IMR-90 (cell line): Measurements from ENCODE around the gene NATD1. TPM values are rescaled to one million over a fixed set of nuclear protein-coding genes. Genes with fewer than 3 reads are reported as not detected.

Experiments used
- ATAC-seq: fragments of 200-7000 bp; cut with Tn5 transposase; 2 replicates; pipeline ENCODE4 v1.9.1; 2020; ENCODE audit warnings: low read depth, mild to moderate bottlenecking, moderate library complexity
- BruUV-seq: library from RNA; stranded (reverse); fragments of 400-500 nt; replicated peaks from 2 replicates; lab custom pipeline; 2021; lab: Mats Ljungman, UMichigan
- CTCF ChIA-PET: fragments of 300-600 bp; formaldehyde crosslinking; extraction: SDS; loops from one replicate; lab custom pipeline; 2021; ENCODE audit warnings: antibody characterized with exemption; lab: Yijun Ruan, JAX
- POLR2A ChIA-PET: fragments of 300-600 bp; sonication (Branson Sonifier 250); formaldehyde crosslinking; loops from one replicate; lab custom pipeline; 2022; ENCODE audit warnings: antibody characterized with exemption; ENCODE audit not compliant: unreplicated experiment; lab: Charles Lee
- DNase-seq: peaks from one replicate; pipeline ENCODE4 v3.0.0; 2013
- H2AFZ ChIP-seq: replicated peaks from 2 replicates; pipeline ENCODE3; 2013; ENCODE audit warnings: low read length, mild to moderate bottlenecking; ENCODE audit not compliant: poor library complexity
- H2AK5ac ChIP-seq: 2 replicates; pipeline ENCODE4 v1.6.1; 2013; ENCODE audit warnings: low read depth, low read length, inconsistent platforms
- H2AK9ac ChIP-seq: replicated peaks from 2 replicates; pipeline ENCODE3; 2013; ENCODE audit warnings: mild to moderate bottlenecking, low read depth, low read length, moderate library complexity; ENCODE audit not compliant: poor library complexity
- H2BK120ac ChIP-seq: 2 replicates; pipeline ENCODE4 v1.6.1; 2013; ENCODE audit warnings: low read depth, low read length, inconsistent platforms
- H2BK15ac ChIP-seq: 3 replicates; pipeline ENCODE4 v1.6.1; 2013; ENCODE audit warnings: low read depth, low read length, inconsistent platforms
- H2BK20ac ChIP-seq: 2 replicates; pipeline ENCODE4 v1.6.1; 2013; ENCODE audit warnings: low read depth, mild to moderate bottlenecking, inconsistent platforms, low read length, moderate library complexity
- H2BK5ac ChIP-seq: 2 replicates; pipeline ENCODE4 v1.6.1; 2013; ENCODE audit warnings: mild to moderate bottlenecking, low read depth, low read length, inconsistent platforms; ENCODE audit not compliant: poor library complexity, severe bottlenecking
- H3K14ac ChIP-seq: replicated peaks from 2 replicates; pipeline ENCODE4 v1.6.1; 2013; ENCODE audit warnings: low read depth, low read length, inconsistent platforms
- H3K18ac ChIP-seq: 2 replicates; pipeline ENCODE4 v1.6.1; 2013; ENCODE audit warnings: low read depth, low read length, control low read depth
- H3K23ac ChIP-seq: 2 replicates; pipeline ENCODE4 v1.6.1; 2013; ENCODE audit warnings: low read depth, low read length, inconsistent platforms
- H3K27ac ChIP-seq: 2 replicates; pipeline ENCODE4 v1.5.1; 2013; ENCODE audit warnings: mild to moderate bottlenecking, control low read depth, low read length; ENCODE audit not compliant: insufficient read depth
- H3K27me3 ChIP-seq: 2 replicates; pipeline ENCODE4 v1.6.1; 2013; ENCODE audit warnings: low read length; ENCODE audit not compliant: control insufficient read depth, insufficient read depth
- H3K36me3 ChIP-seq: 2 replicates; pipeline ENCODE4 v1.6.1; 2013; ENCODE audit warnings: low read length, mixed read lengths; ENCODE audit not compliant: control insufficient read depth, insufficient read depth
- H3K4ac ChIP-seq: 2 replicates; pipeline ENCODE4 v1.6.1; 2013; ENCODE audit warnings: low read depth, low read length, inconsistent platforms
- H3K4me1 ChIP-seq: 2 replicates; pipeline ENCODE4 v1.6.1; 2013; ENCODE audit warnings: low read length, mixed read lengths; ENCODE audit not compliant: control insufficient read depth, insufficient read depth
- H3K4me2 ChIP-seq: 2 replicates; pipeline ENCODE4 v1.6.1; 2013; ENCODE audit warnings: low read depth, mild to moderate bottlenecking, control low read depth, low read length, moderate library complexity
- H3K4me3 ChIP-seq: 2 replicates; pipeline ENCODE4 v1.5.1; 2013; ENCODE audit warnings: low read depth, mild to moderate bottlenecking, control low read depth, low read length, moderate library complexity; ENCODE audit not compliant: insufficient read depth
- H3K56ac ChIP-seq: 2 replicates; pipeline ENCODE4 v1.6.1; 2013; ENCODE audit warnings: low read length, inconsistent platforms; ENCODE audit not compliant: insufficient read depth; ENCODE audit errors: extremely low read depth
- H3K79me1 ChIP-seq, 2 experiments: 2 replicates each; pipeline ENCODE4 v1.6.1; 2013; ENCODE audit warnings: low read length in 2 of 2, inconsistent platforms in 1 of 2, low read depth in 1 of 2
- H3K9ac ChIP-seq: 2 replicates; pipeline ENCODE4 v1.6.1; 2013; ENCODE audit warnings: low read depth, low read length, control low read depth
- H3K9me1 ChIP-seq: 2 replicates; pipeline ENCODE4 v1.6.1; 2013; ENCODE audit warnings: low read length, inconsistent platforms; ENCODE audit not compliant: insufficient read depth
- H3K9me3 ChIP-seq: 2 replicates; pipeline ENCODE4 v1.6.1; 2013; ENCODE audit warnings: low read length; ENCODE audit not compliant: control insufficient read depth, insufficient read depth
- H4K20me1 ChIP-seq: 2 replicates; pipeline ENCODE4 v1.6.1; 2013; ENCODE audit warnings: low read length, inconsistent platforms; ENCODE audit not compliant: insufficient read depth
- H4K5ac ChIP-seq: 2 replicates; pipeline ENCODE4 v1.6.1; 2013; ENCODE audit warnings: mild to moderate bottlenecking, low read depth, low read length, control low read depth
- H4K8ac ChIP-seq, 2 experiments: 2 replicates each; pipeline ENCODE4 v1.6.1; 2013; ENCODE audit warnings: low read depth in 2 of 2, low read length in 2 of 2, control low read depth in 1 of 2, inconsistent platforms in 1 of 2
- H4K91ac ChIP-seq: 2 replicates; pipeline ENCODE4 v1.6.1; 2013; ENCODE audit warnings: low read depth, low read length, inconsistent platforms; ENCODE audit not compliant: insufficient read depth
- BHLHE40 ChIP-seq: fragments of 150-350 bp; IDR thresholded peaks from 2 replicates; pipeline ENCODE4 v1.6.1; 2016; ENCODE audit warnings: mild to moderate bottlenecking, low read depth, low read length
- CEBPB ChIP-seq: IDR thresholded peaks from 2 replicates; pipeline ENCODE4 v1.6.1; 2012; ENCODE audit warnings: low read depth, low read length, improper control_type of control experiment
- CHD1 ChIP-seq: IDR thresholded peaks from 2 replicates; pipeline ENCODE4 v1.6.1; 2012; ENCODE audit warnings: low read depth, low read length, improper control_type of control experiment
- MAFK ChIP-seq: IDR thresholded peaks from 2 replicates; pipeline ENCODE4 v1.6.1; 2012; ENCODE audit warnings: low read depth, low read length, improper control_type of control experiment
- MAZ ChIP-seq: IDR thresholded peaks from 2 replicates; pipeline ENCODE4 v1.6.1; 2012; ENCODE audit warnings: low read depth, mild to moderate bottlenecking, low read length, improper control_type of control experiment, moderate library complexity, borderline replicate concordance
- POLR2A ChIP-seq: IDR thresholded peaks from 2 replicates; pipeline ENCODE4 v1.6.1; 2012; ENCODE audit warnings: mild to moderate bottlenecking, low read depth, low read length
- RCOR1 ChIP-seq: IDR thresholded peaks from 2 replicates; pipeline ENCODE4 v1.6.1; 2012; ENCODE audit warnings: mild to moderate bottlenecking, low read length, improper control_type of control experiment; ENCODE audit not compliant: insufficient replicate concordance
- SMC3 ChIP-seq: fragments of 150-350 bp; IDR thresholded peaks from 2 replicates; pipeline ENCODE4 v1.6.1; 2016; ENCODE audit warnings: low read depth, mild to moderate bottlenecking, antibody characterized with exemption, low read length, moderate library complexity
- USF2 ChIP-seq: fragments of 150-350 bp; IDR thresholded peaks from 2 replicates; pipeline ENCODE4 v1.6.1; 2017; ENCODE audit warnings: mild to moderate bottlenecking, antibody characterized with exemption, low read length, low read depth
- WGBS, 2 experiments: methylation state at CpG; one replicate each; pipeline versions ENCODE4 v1.1.5 to v1.1.7; 2013; ENCODE audit warnings: missing lambda C conversion rate in 2 of 2; ENCODE audit not compliant: insufficient read length in 1 of 2; ENCODE audit errors: extremely low coverage in 2 of 2; 5-methylcytosine and 5-hydroxymethylcytosine counted together
- dilution Hi-C: fragments of 300-500 bp; cut with HindIII; formaldehyde crosslinking; loops from one replicate; pipeline ENCODE4 v1.14.3; 2018; ENCODE audit warnings: low sequenced_read_pairs; ENCODE audit not compliant: unreplicated experiment
- in situ Hi-C: fragments of 300-500 bp; cut with MboI; formaldehyde crosslinking; loops from 3 replicates; pipeline ENCODE4 v1.14.3; 2019; ENCODE audit warnings: low sequenced_read_pairs, inconsistent platforms, mixed read lengths
- intact Hi-C: fragments of 100-400 bp; cut with micrococcal nuclease; formaldehyde crosslinking; loops from 2 replicates; pipeline ENCODE4 v1.10.0; 2022
- polyA plus RNA-seq, 3 experiments: library from polyadenylated mRNA; depleted of rRNA; stranded (reverse); fragments of >200 nt; gene quantifications; 2 replicates each; pipeline ENCODE4 v1.2.3, GENCODE V29; 2012; ENCODE audit warnings: low replicate concordance in 1 of 3
- total RNA-seq: library from RNA; depleted of rRNA; stranded (reverse); fragments of >200 nt; gene quantifications from 2 replicates; pipeline ENCODE4 v1.2.3, GENCODE V29; 2012

NATD1 gene
- total and polyA plus RNA-seq, 2 of the 4 experiments (the other 2 are of a cell fraction), result 0.90 to 4.3 TPM

DNA sequence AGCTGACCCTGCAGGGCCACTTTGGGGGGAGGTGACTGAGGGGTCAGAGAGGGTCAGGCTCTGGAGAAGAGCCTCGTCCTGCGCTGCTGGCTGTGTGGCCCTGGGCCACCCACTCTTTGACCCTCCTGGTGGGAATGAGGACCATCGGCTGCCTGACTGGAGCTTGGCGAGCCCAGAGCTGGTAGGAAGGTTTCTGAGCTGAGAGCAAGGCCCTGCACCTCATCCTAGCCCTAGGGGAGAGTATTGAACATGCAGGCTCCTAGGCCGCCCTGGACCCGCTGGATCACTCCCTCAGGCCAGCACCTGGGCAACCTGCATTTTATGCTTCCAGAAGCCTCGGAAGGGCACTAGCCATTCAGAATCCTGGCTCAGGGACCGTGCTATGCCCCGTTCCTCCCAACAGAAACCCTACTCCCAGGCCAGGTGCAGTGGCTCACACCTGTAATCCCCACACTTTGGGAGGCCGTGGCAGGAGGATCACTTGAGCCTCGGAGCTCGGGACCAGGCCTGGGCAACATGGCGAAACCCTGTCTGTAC lies 45.8 kb upstream of the NATD1 start:
- Histone ChIP-seq H2AFZ (no peak overlapping the region), H3K36me3 (peaks cover 49% of the 10 kb centered on the region), H3K9me1 (no peaks in the 10 kb centered on the region), H4K91ac (no peak overlapping the region), H3K4me2 (no peak overlapping the region), H3K27ac (no peak overlapping the region), H2BK20ac (no peak overlapping the region), H2AK9ac (no peak overlapping the region), H3K4me3 (no peak overlapping the region), H3K23ac (no peak overlapping the region), H2BK15ac (no peak overlapping the region), H2BK5ac (no peak overlapping the region), H3K9me3 (peaks cover 3% of the 10 kb centered on the region; the same call in 1 of the 2 replicates), H3K4ac (no peak overlapping the region), H4K20me1 (peaks cover 80% of the 10 kb centered on the region), H3K14ac (no peak overlapping the region), H4K8ac (no peak overlapping the region), H3K27me3 (no peaks in the 10 kb centered on the region), H3K4me1 (peaks cover 13% of the 10 kb centered on the region), H3K56ac (no peak overlapping the region), H3K9ac (no peak overlapping the region), H2BK120ac (no peak overlapping the region), H3K18ac (no peak overlapping the region), H2AK5ac (no peak overlapping the region), H4K5ac (no peak overlapping the region), H3K79me1 (peaks cover 19 to 59% of the 10 kb centered on the region in 2 experiments)
- intact Hi-C loops, result no loop called here
- WGBS, 2 experiments, result 70% methylated on average over 9 of the region's 13 CpGs; no CpG with 5 or more reads in 1 of the 2 experiments
- DNase-seq (no peak), ATAC-seq (no peak)
- dilution Hi-C loops, result no loop called here
- in situ Hi-C loops, result no loop called here
- ChIA-PET CTCF (interaction anchor here (1.1 kb wide), 1 partner anchor 19 kb away, joined by 3 read pairs; no protein-coding TSS in a partner anchor), POLR2A (no interaction called here)
- BruUV-seq, result no TSS peak
- TF ChIP-seq CHD1 (no peak), RCOR1 (no peak), MAZ (no peak), MAFK (no peak), BHLHE40 (no peak), CEBPB (no peak), USF2 (no peak), SMC3 (no peak), POLR2A (no peak)
